ENCODE data around the gene GMPPA. TPM values are rescaled to one million over a fixed set of nuclear protein-coding genes. Genes with fewer than 3 reads are reported as not detected.

Gene GMPPA
- total RNA-seq, 4 donors from 2014 or later, result 16.3 to 38.2 (median 18.2) TPM

- no peak for TF ChIP-seq CTCF (IDR thresholded peaks at IDR 0.05; ENCODE audit: low read depth)
Observed at GRCh38 chr2:219521066-219521880, 22.6 kb downstream of the GMPPA start.

- no peak for TF ChIP-seq CTCF (IDR thresholded peaks at IDR 0.05; ENCODE audit: low read depth)
Observed at GRCh38 chr2:219522111-219523030, 23.7 kb downstream of the GMPPA start.

GRCh38 chr2:219523031-219523671 lies 24.5 kb downstream of the GMPPA start:
- no peak for TF ChIP-seq CTCF (IDR thresholded peaks at IDR 0.05; ENCODE audit: low read depth)

GRCh38 chr2:219524817-219525216 lies 26.1 kb downstream of the GMPPA start:
- TF ChIP-seq CTCF (IDR thresholded peaks at IDR 0.05; ENCODE audit: low read depth), result no peak

GRCh38 chr2:219525533-219526232 lies 27.0 kb downstream of the GMPPA start:
- TF ChIP-seq CTCF (IDR thresholded peaks at IDR 0.05; ENCODE audit: low read depth), result no peak

GRCh38 chr2:219526320-219527075 lies 27.8 kb downstream of the GMPPA start:
- TF ChIP-seq CTCF (IDR thresholded peaks at IDR 0.05; ENCODE audit: low read depth), result no peak

Data from subcutaneous adipose tissue (tissue), 4 donors.